CD4-positive, alpha-beta T cell treated with Interleukin-10 for 1 hour (primary cell): Measurements from ENCODE around the gene SH3PXD2A.
"Not testable (repeated sequence)": the region's sequence is repeated elsewhere in the genome, so short reads cannot be mapped to it uniquely, and the experiment has no call there.

Experiments
- DNase-seq: peaks from one replicate; pipeline ENCODE4 v3.0.0-alpha.2; 2020

Gene SH3PXD2A

DNA sequence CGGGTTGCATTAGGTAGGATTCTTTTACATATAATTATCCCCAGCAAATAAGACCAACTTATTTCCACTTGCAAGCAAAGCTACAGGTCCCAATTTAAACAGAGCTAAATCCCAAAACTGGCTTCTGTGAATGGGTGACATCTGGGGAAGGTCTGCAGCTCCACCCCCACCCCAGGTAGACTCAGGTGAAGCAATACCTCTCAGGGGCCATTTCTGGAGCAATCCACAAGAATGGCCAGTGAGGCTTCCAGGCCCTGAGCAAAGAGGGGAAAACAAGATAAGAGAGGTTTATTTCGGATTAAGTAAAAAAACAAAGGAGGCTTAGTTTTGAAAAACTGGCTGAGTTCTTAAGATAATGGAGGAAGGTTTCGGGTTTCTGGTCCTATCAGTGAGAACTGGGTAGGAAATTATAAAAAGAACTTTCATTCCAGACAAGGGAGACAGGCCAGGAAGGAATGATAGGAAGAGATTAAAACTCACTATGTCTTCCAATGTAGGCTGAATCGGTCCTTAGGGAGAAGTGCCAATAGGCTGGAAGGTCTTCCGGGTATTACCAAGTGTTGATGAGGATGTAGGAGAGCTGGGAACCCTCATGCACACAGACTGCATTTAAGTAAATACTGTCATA lies 25.4 kb downstream of the SH3PXD2A start:
- no peak for DNase-seq

DNA sequence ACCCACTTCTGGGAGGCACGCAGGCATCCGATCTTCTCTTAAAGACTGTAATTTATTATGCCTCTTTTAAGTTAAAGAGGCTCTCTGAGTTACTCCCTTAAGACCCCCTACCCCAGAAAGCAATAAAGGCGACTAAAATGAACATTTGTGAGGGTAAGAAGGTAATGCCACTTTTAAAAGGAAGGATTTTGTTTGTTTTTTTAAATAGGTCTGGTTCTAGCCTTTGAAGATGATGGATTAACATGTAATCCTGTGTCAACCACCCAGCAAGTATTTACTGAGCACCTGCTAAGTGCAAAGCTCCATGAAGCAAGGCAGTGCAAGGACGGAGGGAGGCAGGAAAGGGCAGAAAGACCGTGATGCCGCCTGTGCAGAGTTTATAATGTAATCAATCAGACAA lies 26.1 kb downstream of the SH3PXD2A start:
- DNase-seq: no peak

GRCh38 chr10:103828587-103829197 lies 26.7 kb downstream of the SH3PXD2A start:
- no peak for DNase-seq

DNA sequence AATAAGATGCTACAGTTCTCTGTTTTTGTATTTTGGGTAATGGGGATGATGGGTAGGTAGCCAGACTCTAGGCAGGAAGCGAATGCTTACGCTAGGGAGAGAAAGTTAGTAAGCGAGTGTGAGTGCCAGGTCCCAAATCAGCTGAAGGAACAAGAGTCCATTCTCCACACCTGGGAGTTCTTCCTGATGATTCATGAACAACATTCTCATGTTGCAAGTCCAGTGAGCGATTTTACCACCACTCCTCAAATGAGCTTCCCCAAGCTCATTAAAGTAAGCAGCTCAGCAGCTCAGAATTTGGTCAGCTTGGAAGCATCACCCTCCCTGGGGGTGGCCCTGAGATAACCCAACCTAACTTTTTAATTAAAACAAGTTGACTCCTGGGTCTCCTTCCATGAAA lies 27.3 kb downstream of the SH3PXD2A start:
- DNase-seq: no peak

GRCh38 chr10:103826885-103827284 lies 28.5 kb downstream of the SH3PXD2A start:
- no peak for DNase-seq

- no peak for DNase-seq
Observed at GRCh38 chr10:103824281-103824680, 31.1 kb downstream of the SH3PXD2A start.

- no peak for DNase-seq
Observed at GRCh38 chr10:103823706-103824272, 31.6 kb downstream of the SH3PXD2A start.

GRCh38 chr10:103822800-103823199 lies 32.6 kb downstream of the SH3PXD2A start:
- no peak for DNase-seq

- DNase-seq: no peak
Observed at GRCh38 chr10:103822107-103822716, 33.2 kb downstream of the SH3PXD2A start.

- no peak for DNase-seq
Observed at GRCh38 chr10:103820101-103821062, 35.0 kb downstream of the SH3PXD2A start.

DNA sequence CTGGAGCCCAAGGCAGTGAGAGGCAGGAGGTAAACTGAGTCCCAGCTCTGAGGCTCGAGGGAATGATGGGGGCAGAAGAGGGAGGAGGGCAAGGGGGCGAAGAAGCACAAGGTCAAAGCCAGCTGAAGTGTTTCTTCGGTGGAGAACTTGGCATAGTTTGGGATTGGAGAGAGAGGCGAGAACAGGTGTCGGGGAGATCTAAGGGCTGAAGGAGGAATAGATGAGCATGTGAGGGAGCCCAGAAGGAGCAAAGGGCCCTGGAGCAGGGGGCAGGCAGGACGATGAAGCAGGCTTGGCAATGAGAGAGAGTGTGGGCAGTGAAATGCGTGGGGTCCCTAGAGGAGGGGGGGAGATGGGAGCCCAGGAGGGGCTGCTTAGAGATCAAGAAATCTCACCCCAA lies 35.9 kb downstream of the SH3PXD2A start:
- DNase-seq: no peak

GRCh38 chr10:103818765-103819374 lies 36.5 kb downstream of the SH3PXD2A start:
- no peak for DNase-seq

- no peak for DNase-seq
Observed at GRCh38 chr10:103818105-103818504, 37.3 kb downstream of the SH3PXD2A start.

DNA sequence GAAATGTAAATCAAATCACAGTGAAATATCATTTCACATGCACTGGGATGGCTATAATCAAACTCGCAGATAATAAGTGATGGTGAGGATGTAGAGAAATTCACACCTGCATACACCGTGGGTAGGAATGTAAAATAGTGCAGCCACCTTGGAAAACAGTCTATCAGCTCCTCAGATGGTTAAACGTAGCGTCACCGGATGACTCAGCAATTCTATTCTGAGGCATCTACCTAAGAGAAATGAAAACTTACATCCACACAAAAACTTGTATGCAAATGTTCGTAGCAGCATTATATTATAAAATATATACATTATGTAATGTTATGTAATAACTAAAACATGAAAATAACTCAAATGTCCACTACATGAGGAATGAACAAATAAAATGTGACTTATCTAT lies 38.9 kb downstream of the SH3PXD2A start:
- no peak for DNase-seq

DNA sequence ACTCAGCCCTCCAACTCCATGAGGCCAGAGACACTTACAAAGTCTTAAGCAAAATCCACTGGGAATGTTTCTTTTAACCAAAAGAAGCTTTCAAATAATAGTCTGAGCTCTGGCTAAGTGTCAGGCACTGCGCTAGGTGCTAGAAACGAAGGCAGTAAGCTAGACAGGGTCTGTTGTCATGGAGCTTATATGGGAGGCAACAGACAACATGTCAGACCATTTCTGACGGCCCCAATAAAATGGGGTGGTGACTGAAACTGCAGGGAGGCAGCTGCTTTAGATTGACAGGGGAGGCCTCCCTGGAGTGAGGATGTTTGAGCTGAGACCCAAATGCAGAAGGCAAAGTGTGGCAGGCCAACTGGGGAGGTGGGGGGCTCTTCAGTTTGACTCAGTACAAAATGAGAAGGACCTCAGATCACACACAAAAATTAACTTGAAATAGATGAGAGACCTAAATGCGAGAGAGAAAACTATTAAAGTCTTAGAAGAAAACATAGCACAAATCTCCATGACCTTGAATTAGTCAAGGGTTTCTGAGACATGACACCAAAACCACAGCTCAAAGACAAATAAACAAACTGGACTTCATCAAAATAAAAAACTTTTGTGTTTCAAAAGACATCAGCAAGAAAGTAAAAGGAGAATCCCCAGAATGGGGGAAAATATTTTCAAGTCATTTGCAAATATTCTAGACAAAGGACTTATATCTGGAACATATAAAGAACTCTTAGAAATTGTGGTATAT lies 40.6 kb downstream of the SH3PXD2A start:
- DNase-seq: no peak

DNA sequence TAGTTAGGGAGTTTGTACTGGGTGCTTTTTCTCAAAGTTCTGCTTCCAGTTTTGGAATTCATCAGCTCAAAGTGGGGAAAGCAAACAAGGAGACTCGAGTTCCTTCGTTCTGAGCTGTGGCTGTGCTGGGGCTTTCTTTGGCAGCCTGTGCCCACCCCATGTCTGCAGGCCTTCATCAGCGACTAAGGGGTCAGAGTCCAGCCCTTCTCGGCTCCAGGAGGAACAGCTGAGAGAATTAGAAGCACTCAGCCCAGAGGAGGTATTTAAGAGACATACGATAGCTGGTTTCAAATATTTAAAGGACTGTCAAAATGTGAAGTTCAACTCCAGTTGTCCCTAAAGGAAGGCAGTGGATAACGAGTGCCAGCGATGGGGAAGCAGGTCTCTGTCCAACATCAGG lies 41.3 kb downstream of the SH3PXD2A start:
- no peak for DNase-seq

DNA sequence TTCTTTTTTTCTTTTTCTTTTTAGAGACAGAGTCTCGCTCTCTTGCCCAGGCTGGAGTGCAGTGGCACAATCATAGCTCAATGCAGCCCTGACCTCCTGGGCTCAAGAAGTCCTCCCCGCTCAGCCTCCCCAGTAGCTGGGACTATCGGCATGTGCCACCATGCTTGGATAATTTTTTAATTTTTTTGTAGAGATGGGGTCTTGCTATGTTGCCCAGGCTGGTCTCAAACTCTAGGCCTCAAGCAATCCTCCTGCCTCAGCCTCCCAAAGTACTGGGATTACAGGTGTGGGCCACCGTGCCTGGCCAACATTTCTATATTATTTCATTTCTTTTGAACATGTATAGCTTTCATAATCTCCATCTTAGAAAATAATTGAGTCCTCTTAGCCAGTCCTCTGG lies 42.1 kb downstream of the SH3PXD2A start:
- DNase-seq: not testable (repeated sequence)

GRCh38 chr10:103812432-103812831 lies 42.9 kb downstream of the SH3PXD2A start:
- DNase-seq: no peak

DNA sequence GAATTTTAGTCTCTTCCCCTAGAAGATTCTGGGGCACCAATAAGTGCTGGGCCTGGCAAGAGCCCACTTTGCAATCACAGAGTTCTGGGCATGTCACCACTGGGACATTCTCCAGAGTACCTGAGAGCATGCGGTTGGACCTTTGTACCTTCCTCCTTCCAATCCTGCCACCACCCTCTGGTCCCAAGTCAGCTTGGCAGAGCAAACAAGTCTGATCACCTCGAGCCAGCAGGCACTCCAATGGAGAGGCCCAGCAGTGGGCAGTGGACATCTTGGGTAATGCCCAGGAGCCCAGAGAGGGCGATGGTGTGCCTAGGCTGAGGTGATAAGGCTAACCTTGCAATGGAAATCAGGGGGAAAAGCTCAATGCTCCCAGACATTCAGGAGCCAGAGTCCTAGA lies 43.4 kb downstream of the SH3PXD2A start:
- no peak for DNase-seq

- DNase-seq: no peak
Observed at GRCh38 chr10:103811463-103811862, 43.9 kb downstream of the SH3PXD2A start.

DNA sequence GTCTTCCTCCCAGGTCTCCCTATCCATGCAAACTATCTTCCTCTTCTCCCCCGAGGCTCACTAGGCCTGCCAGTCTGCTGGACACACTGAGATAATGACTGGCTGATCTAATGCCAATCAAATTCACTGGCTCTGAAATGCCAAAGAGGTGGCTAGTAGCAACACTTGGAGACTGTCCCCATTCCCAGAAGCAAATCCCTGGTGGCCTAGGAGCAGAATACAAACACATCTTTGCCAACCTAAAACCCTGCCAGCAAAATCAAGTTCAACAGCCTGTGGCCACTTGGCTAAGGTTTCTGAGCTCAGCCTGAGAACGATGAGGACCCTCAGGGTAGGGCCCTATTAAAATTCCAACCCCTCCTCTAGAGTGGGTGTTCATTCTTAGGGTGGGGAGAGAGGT lies 46.6 kb downstream of the SH3PXD2A start:
- no peak for DNase-seq

DNA sequence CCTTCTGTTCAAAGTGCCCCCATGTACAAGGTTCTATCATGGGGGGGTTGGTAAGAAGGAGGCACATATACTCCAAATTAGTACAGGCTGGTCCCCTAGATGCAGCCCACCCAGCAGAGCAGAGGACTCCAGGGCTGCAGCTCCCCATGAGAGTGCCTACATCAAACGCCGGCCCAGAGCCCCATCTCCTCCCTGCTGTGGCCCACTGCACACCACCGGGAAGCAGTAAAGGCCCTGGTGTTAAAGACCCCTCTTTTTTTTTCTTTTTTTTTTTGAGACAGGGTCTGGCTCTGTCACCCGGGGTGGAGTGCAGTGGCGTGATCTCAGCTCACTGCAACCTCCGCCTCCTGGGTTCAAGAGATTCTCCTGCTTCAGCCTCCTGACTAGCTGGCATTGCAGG lies 47.4 kb downstream of the SH3PXD2A start:
- DNase-seq: no peak
